ENCODE results near the gene ENTHD1. TPM values are rescaled to one million over a fixed set of nuclear protein-coding genes. Genes with fewer than 3 reads are reported as not detected.

ENTHD1 gene
- total RNA-seq, 1 donor from 2014 or later = not detected

GRCh38 chr22:39901565-39902146, 8.1 kb upstream of the ENTHD1 start:
- no peak overlapping the region for H3K27ac Mint-ChIP-seq (ENCODE audit: unreplicated experiment)
- H3K9me3 Mint-ChIP-seq (ENCODE audit: unreplicated experiment) = no peaks in the 10 kb centered on the region
- H3K4me3 Mint-ChIP-seq (ENCODE audit: unreplicated experiment) = no peak overlapping the region
- DNase-seq (ENCODE audit: low spot score) = no peak
- no peaks in the 10 kb centered on the region for H3K4me1 Mint-ChIP-seq (ENCODE audit: unreplicated experiment)
- no peaks in the 10 kb centered on the region for H3K36me3 Mint-ChIP-seq (ENCODE audit: low read depth, unreplicated experiment)
- no peak for TF ChIP-seq CTCF (IDR thresholded peaks at IDR 0.05; ENCODE audit: unreplicated experiment)
- no peaks in the 10 kb centered on the region for H3K27me3 Mint-ChIP-seq (ENCODE audit: unreplicated experiment)

- no peaks in the 10 kb centered on the region for H3K9me3 Mint-ChIP-seq (ENCODE audit: unreplicated experiment)
- no peaks in the 10 kb centered on the region for H3K27me3 Mint-ChIP-seq (ENCODE audit: unreplicated experiment)
- TF ChIP-seq CTCF (IDR thresholded peaks at IDR 0.05; ENCODE audit: unreplicated experiment) = no peak
- no peak within 1 kb of the TSS for H3K27ac Mint-ChIP-seq (ENCODE audit: unreplicated experiment)
- DNase-seq (ENCODE audit: low spot score) = no peak
- no peaks in the 10 kb centered on the region for H3K4me1 Mint-ChIP-seq (ENCODE audit: unreplicated experiment)
- no peaks in the 10 kb centered on the region for H3K36me3 Mint-ChIP-seq (ENCODE audit: low read depth, unreplicated experiment)
- no peak within 1 kb of the TSS for H3K4me3 Mint-ChIP-seq (ENCODE audit: unreplicated experiment)
Observed at GRCh38 chr22:39900306-39901227, 7.0 kb upstream of the ENTHD1 start, which contains the start of gene GRAP2. Gene GRAP2 (plus strand): TSS chr22:39901084. CDS start chr22:39947107, 46,023 bp downstream.

GRCh38 chr22:39898997-39899396, 5.4 kb upstream of the ENTHD1 start:
- no peaks in the 10 kb centered on the region for H3K9me3 Mint-ChIP-seq (ENCODE audit: unreplicated experiment)
- no peak for TF ChIP-seq CTCF (IDR thresholded peaks at IDR 0.05; ENCODE audit: unreplicated experiment)
- H3K4me1 Mint-ChIP-seq (ENCODE audit: unreplicated experiment) = no peaks in the 10 kb centered on the region
- DNase-seq (ENCODE audit: low spot score) = no peak
- no peaks in the 10 kb centered on the region for H3K36me3 Mint-ChIP-seq (ENCODE audit: low read depth, unreplicated experiment)
- no peak overlapping the region for H3K27ac Mint-ChIP-seq (ENCODE audit: unreplicated experiment)
- no peaks in the 10 kb centered on the region for H3K27me3 Mint-ChIP-seq (ENCODE audit: unreplicated experiment)
- H3K4me3 Mint-ChIP-seq (ENCODE audit: unreplicated experiment) = no peak overlapping the region

GRCh38 chr22:39897841-39898240, 4.3 kb upstream of the ENTHD1 start:
- H3K27me3 Mint-ChIP-seq (ENCODE audit: unreplicated experiment) = no peaks in the 10 kb centered on the region
- DNase-seq (ENCODE audit: low spot score) = no peak
- H3K9me3 Mint-ChIP-seq (ENCODE audit: unreplicated experiment) = no peaks in the 10 kb centered on the region
- no peaks in the 10 kb centered on the region for H3K4me1 Mint-ChIP-seq (ENCODE audit: unreplicated experiment)
- H3K4me3 Mint-ChIP-seq (ENCODE audit: unreplicated experiment) = no peak overlapping the region
- no peak for TF ChIP-seq CTCF (IDR thresholded peaks at IDR 0.05; ENCODE audit: unreplicated experiment)
- H3K27ac Mint-ChIP-seq (ENCODE audit: unreplicated experiment) = no peak overlapping the region
- no peaks in the 10 kb centered on the region for H3K36me3 Mint-ChIP-seq (ENCODE audit: low read depth, unreplicated experiment)

All from endothelial cell (in vitro differentiated cells).